H9 (cell line): ENCODE measurements around the gene GPR153. TPM values are rescaled to one million over a fixed set of nuclear protein-coding genes. Genes with fewer than 3 reads are reported as not detected.

ENCODE experiments used
- DNase-seq: peaks from one replicate; pipeline ENCODE4 v3.0.0-alpha.2; 2017
- H2AFZ ChIP-seq: one replicate; pipeline ENCODE4 v1.6.1; 2013; ENCODE audit warnings: mild to moderate bottlenecking, low read length, control low read depth, moderate library complexity
- H2AK5ac ChIP-seq: 2 replicates; pipeline ENCODE4 v1.6.1; 2013; ENCODE audit warnings: low read length, control low read depth, mixed read lengths; ENCODE audit not compliant: insufficient read length
- H2BK120ac ChIP-seq: one replicate; pipeline ENCODE4 v1.6.1; 2013; ENCODE audit warnings: low read depth, mild to moderate bottlenecking, low read length, control low read depth, inconsistent platforms; ENCODE audit not compliant: poor library complexity, severe bottlenecking
- H2BK12ac ChIP-seq: 2 replicates; pipeline ENCODE4 v1.6.1; 2013; ENCODE audit warnings: low read length, control low read depth, mixed read lengths, low read depth; ENCODE audit not compliant: insufficient read length
- H2BK15ac ChIP-seq: 2 replicates; pipeline ENCODE4 v1.6.1; 2013; ENCODE audit warnings: low read depth, low read length, control low read depth
- H2BK20ac ChIP-seq: one replicate; pipeline ENCODE4 v1.6.1; 2013; ENCODE audit warnings: low read depth, mild to moderate bottlenecking, low read length, control low read depth, inconsistent platforms; ENCODE audit not compliant: poor library complexity, severe bottlenecking
- H2BK5ac ChIP-seq: 2 replicates; pipeline ENCODE4 v1.6.1; 2013; ENCODE audit warnings: low read length, control low read depth, mixed read lengths; ENCODE audit not compliant: insufficient read length
- H3K14ac ChIP-seq: 2 replicates; pipeline ENCODE4 v1.6.1; 2013; ENCODE audit warnings: low read length, control low read depth; ENCODE audit not compliant: insufficient read depth
- H3K18ac ChIP-seq: 2 replicates; pipeline ENCODE4 v1.6.1; 2013; ENCODE audit warnings: low read depth, mild to moderate bottlenecking, mixed read lengths, low read length, control low read depth; ENCODE audit not compliant: insufficient read length
- H3K23ac ChIP-seq: 2 replicates; pipeline ENCODE4 v1.6.1; 2013; ENCODE audit warnings: low read length, control low read depth, mixed read lengths, low read depth; ENCODE audit not compliant: insufficient read length
- H3K23me2 ChIP-seq: 2 replicates; pipeline ENCODE4 v1.6.1; 2013; ENCODE audit warnings: low read depth, mild to moderate bottlenecking, mixed read lengths, low read length, control low read depth; ENCODE audit not compliant: insufficient read length, poor library complexity, severe bottlenecking
- H3K27ac ChIP-seq: 2 replicates; pipeline ENCODE4 v1.5.1; 2013; ENCODE audit warnings: low read length, control low read depth, mixed read lengths, low read depth; ENCODE audit not compliant: insufficient read length
- H3K27me3 ChIP-seq: 2 replicates; pipeline ENCODE4 v1.6.1; 2013; ENCODE audit warnings: low read length, control low read depth, inconsistent platforms; ENCODE audit not compliant: insufficient read depth
- H3K4ac ChIP-seq: 2 replicates; pipeline ENCODE4 v1.6.1; 2013; ENCODE audit warnings: low read depth, mild to moderate bottlenecking, control low read depth, inconsistent platforms, low read length, moderate library complexity
- H3K4me1 ChIP-seq: 2 replicates; pipeline ENCODE4 v1.6.1; 2013; ENCODE audit warnings: low read length, control low read depth, inconsistent platforms; ENCODE audit not compliant: insufficient read depth
- H3K4me2 ChIP-seq: 2 replicates; pipeline ENCODE4 v1.6.1; 2013; ENCODE audit warnings: low read length, control low read depth, mixed read lengths; ENCODE audit not compliant: insufficient read length, insufficient read depth
- H3K56ac ChIP-seq: 2 replicates; pipeline ENCODE4 v1.6.1; 2013; ENCODE audit warnings: low read depth, mild to moderate bottlenecking, mixed read lengths, low read length, control low read depth; ENCODE audit not compliant: insufficient read length
- H3K79me1 ChIP-seq: 2 replicates; pipeline ENCODE4 v1.6.1; 2013; ENCODE audit warnings: low read depth, mild to moderate bottlenecking, moderate library complexity, low read length, control low read depth, inconsistent platforms; ENCODE audit not compliant: insufficient read depth, poor library complexity, severe bottlenecking
- H3K79me2 ChIP-seq: 2 replicates; pipeline ENCODE4 v1.6.1; 2013; ENCODE audit warnings: low read length, control low read depth, inconsistent platforms; ENCODE audit not compliant: insufficient read depth
- H3K9ac ChIP-seq: 2 replicates; pipeline ENCODE4 v1.6.1; 2013; ENCODE audit warnings: low read length, control low read depth, mixed read lengths; ENCODE audit not compliant: insufficient read length; ENCODE audit errors: extremely low read depth
- H3K9me3 ChIP-seq: one replicate; pipeline ENCODE4 v1.6.1; 2013; ENCODE audit warnings: low read depth, low read length, inconsistent platforms; ENCODE audit not compliant: control insufficient read depth
- H3T11ph ChIP-seq: one replicate; pipeline ENCODE4 v1.6.1; 2013; ENCODE audit warnings: mild to moderate bottlenecking, low read length, control low read depth, inconsistent platforms
- H4K20me1 ChIP-seq: one replicate; pipeline ENCODE4 v1.6.1; 2013; ENCODE audit not compliant: control insufficient read depth, insufficient read length, insufficient read depth
- H4K5ac ChIP-seq: 2 replicates; pipeline ENCODE4 v1.6.1; 2013; ENCODE audit warnings: low read depth, mild to moderate bottlenecking, mixed read lengths, low read length, control low read depth; ENCODE audit not compliant: insufficient read length
- H4K8ac ChIP-seq: replicated peaks from 2 replicates; pipeline ENCODE4 v1.6.1; 2013; ENCODE audit warnings: low read length, control low read depth, mixed read lengths, low read depth; ENCODE audit not compliant: insufficient read length
- H4K91ac ChIP-seq: 2 replicates; pipeline ENCODE4 v1.6.1; 2013; ENCODE audit warnings: low read depth, mild to moderate bottlenecking, moderate library complexity, mixed read lengths, low read length, control low read depth; ENCODE audit not compliant: insufficient read length
- H3K27ac Mint-ChIP-seq, 3 experiments: 2 replicates in 2 of 3; 3 replicates in 1 of 3; pipeline ENCODE4 v1.8.0; 2020 to 2021; ENCODE audit warnings: mixed read lengths in 3 of 3, mild to moderate bottlenecking in 1 of 3, moderate library complexity in 1 of 3
- H3K27me3 Mint-ChIP-seq: 2 replicates; pipeline ENCODE4 v1.8.0; 2021; ENCODE audit warnings: low read depth, mild to moderate bottlenecking, moderate library complexity, mixed read lengths
- H3K36me3 Mint-ChIP-seq, 3 experiments: 2 replicates in 2 of 3; 3 replicates in 1 of 3; pipeline ENCODE4 v1.8.0; 2020 to 2021; ENCODE audit warnings: low read depth in 3 of 3, mixed read lengths in 3 of 3; ENCODE audit not compliant: insufficient read depth in 1 of 3
- H3K4me1 Mint-ChIP-seq, 2 experiments: 2 replicates each; pipeline ENCODE4 v1.8.0; 2020; ENCODE audit warnings: mixed read lengths in 2 of 2
- H3K4me3 Mint-ChIP-seq, 2 experiments: 2 replicates in 1 of 2; 3 replicates in 1 of 2; pipeline ENCODE4 v1.8.0; 2020 to 2021; ENCODE audit warnings: mild to moderate bottlenecking in 2 of 2, mixed read lengths in 2 of 2, moderate library complexity in 1 of 2
- H3K9me3 Mint-ChIP-seq, 2 experiments: 2 replicates in 1 of 2; 3 replicates in 1 of 2; pipeline ENCODE4 v1.8.0; 2020; ENCODE audit warnings: mild to moderate bottlenecking in 2 of 2, mixed read lengths in 2 of 2, moderate library complexity in 1 of 2
- CTCF ChIP-seq: fragments of 200-600 bp; sonication (generic); conservative IDR thresholded peaks from 3 replicates; pipeline ENCODE4 v1.8.0; 2021; ENCODE audit warnings: antibody characterized with exemption, mild to moderate bottlenecking
- WGBS: extraction: QIAGEN DNeasy Blood & Tissue Kit; methylation state at CpG from one replicate; pipeline ENCODE4 v1.1.7; 2013; ENCODE audit warnings: missing lambda C conversion rate, low lambda C conversion rate, mixed read lengths; ENCODE audit not compliant: insufficient read length; ENCODE audit errors: extremely low coverage; 5-methylcytosine and 5-hydroxymethylcytosine counted together
- total RNA-seq: library from RNA; stranded (reverse); gene quantifications from 2 replicates; pipeline ENCODE4 v1.2.1, GENCODE V29; 2021

Gene GPR153
- total RNA-seq, 1 experiment from 2014 or later, result 8.9 TPM

GRCh38 chr1:6244401-6245049 is 16.4 kb downstream of the GPR153 start:
- no peak overlapping the region for H3K18ac ChIP-seq
- no peak overlapping the region for H2AFZ ChIP-seq
- H3K79me2 ChIP-seq, result no peaks in the 10 kb centered on the region
- DNase-seq, result peak; percentile 55
- H3K36me3 Mint-ChIP-seq, result no peaks in the 10 kb centered on the region
- no peak overlapping the region for H3K56ac ChIP-seq
- H4K8ac ChIP-seq, result no peak overlapping the region
- no peak overlapping the region for H3K27ac ChIP-seq
- no peak overlapping the region for H4K91ac ChIP-seq
- H2BK5ac ChIP-seq, result no peak overlapping the region
- no peak overlapping the region for H2BK12ac ChIP-seq
- H3K9ac ChIP-seq, result no peak overlapping the region
- peaks cover 41 to 42% of the 10 kb centered on the region in 2 experiments for H3K4me1 Mint-ChIP-seq
- H2BK15ac ChIP-seq, result no peak overlapping the region
- no peak overlapping the region for H3K14ac ChIP-seq
- peaks cover 2% of the 10 kb centered on the region; the same call in 1 of the 2 replicates for H3K4me1 ChIP-seq
- no peak overlapping the region for H2BK20ac ChIP-seq
- H3K27ac Mint-ChIP-seq, result peak overlapping the region in 2 of 3 experiments; percentile 20 to 57; a peak in 3 of 7 replicates
- H3K4me2 ChIP-seq, result peak overlapping the region; percentile 79
- H3K9me3 Mint-ChIP-seq, result no peaks in the 10 kb centered on the region
- peaks cover 25% of the 10 kb centered on the region for H3K23me2 ChIP-seq
- H3K23ac ChIP-seq, result no peak overlapping the region
- no peak overlapping the region for H4K5ac ChIP-seq
- H3K4ac ChIP-seq, result no peak overlapping the region
- no peaks in the 10 kb centered on the region for H4K20me1 ChIP-seq
- H3K27me3 ChIP-seq, result peaks cover 5% of the 10 kb centered on the region; the same call in 1 of the 2 replicates
- WGBS, result no CpG with 5 or more reads among the region's 24 CpGs
- H2AK5ac ChIP-seq, result no peak overlapping the region
- peak overlapping the region; percentile 83 to 89 for H3K4me3 Mint-ChIP-seq
- H3K9me3 ChIP-seq, result no peaks in the 10 kb centered on the region
- H3K79me1 ChIP-seq, result no peaks in the 10 kb centered on the region
- H2BK120ac ChIP-seq, result no peak overlapping the region
- TF ChIP-seq CTCF, result no peak
- no peak overlapping the region for H3T11ph ChIP-seq
- peaks cover 32% of the 10 kb centered on the region for H3K27me3 Mint-ChIP-seq
